HepG2 (cell line): Measurements from ENCODE around the gene PLEKHH1. TPM values are rescaled to one million over a fixed set of nuclear protein-coding genes. Genes with fewer than 3 reads are reported as not detected.
A peak's percentile ranks its signal among the peaks of the same experiment; 100 is the strongest.

Experiments
- ATM ChIP-seq: fragments of 450-650 bp; IDR thresholded peaks from 2 replicates; pipeline ENCODE4 v1.7.1; 2017; ENCODE audit warnings: mild to moderate bottlenecking, borderline replicate concordance
- ATRX ChIP-seq: sonication (generic); formaldehyde crosslinking; IDR thresholded peaks from 2 replicates; pipeline ENCODE4 v1.4.0; 2020; ENCODE audit warnings: missing genetic modification reagents, borderline replicate concordance
- CBX5 ChIP-seq: sonication (generic); formaldehyde crosslinking; IDR thresholded peaks from 2 replicates; pipeline ENCODE4 v1.4.0; 2020; ENCODE audit warnings: missing genetic modification reagents, borderline replicate concordance
- DNMT3B ChIP-seq: conservative IDR thresholded peaks from 2 replicates; pipeline ENCODE4 v1.6.1; 2016; ENCODE audit warnings: missing biosample characterization, control low read depth
- ETV5 ChIP-seq: IDR thresholded peaks from 2 replicates; pipeline ENCODE4 v1.6.1; 2018; ENCODE audit warnings: missing biosample characterization, missing genetic modification reagents, inconsistent platforms, borderline replicate concordance
- FOSL2 ChIP-seq: sonication (generic); formaldehyde crosslinking; IDR thresholded peaks from 2 replicates; pipeline ENCODE4 v1.4.0; 2020; ENCODE audit warnings: missing genetic modification reagents
- HDAC6 ChIP-seq: fragments of 200-600 bp; sonication (generic); IDR thresholded peaks from 2 replicates; pipeline ENCODE4 v1.7.0; 2017; ENCODE audit warnings: mild to moderate bottlenecking, antibody characterized with exemption, low read length, low read depth
- KDM3A ChIP-seq: IDR thresholded peaks from 2 replicates; pipeline ENCODE4 v1.6.1; 2018; ENCODE audit warnings: low read depth, missing compliant biosample characterization
- NRL ChIP-seq: sonication (generic); formaldehyde crosslinking; IDR thresholded peaks from 2 replicates; pipeline ENCODE4 v1.5.0; 2020; ENCODE audit warnings: missing genetic modification reagents, mild to moderate bottlenecking, moderate library complexity, borderline replicate concordance
- POGZ ChIP-seq: sonication (generic); formaldehyde crosslinking; IDR thresholded peaks from 2 replicates; pipeline ENCODE4 v1.4.0; 2020; ENCODE audit warnings: mild to moderate bottlenecking, missing genetic modification reagents
- RELA ChIP-seq: sonication (generic); formaldehyde crosslinking; IDR thresholded peaks from 2 replicates; pipeline ENCODE4 v1.4.0; 2020; ENCODE audit warnings: missing genetic modification reagents
- SIX4 ChIP-seq: sonication (generic); formaldehyde crosslinking; IDR thresholded peaks from 2 replicates; pipeline ENCODE4 v1.4.0; 2020; ENCODE audit warnings: missing genetic modification reagents
- SOX6 ChIP-seq, 2 experiments: fragments of 450-650 bp in 1 of 2; sonication (generic) in 1 of 2; formaldehyde crosslinking in 1 of 2; IDR thresholded peaks; 2 replicates each; pipeline versions ENCODE4 v1.4.0 to v1.6.1; 2017 to 2020; ENCODE audit warnings: antibody characterized with exemption in 1 of 2, mild to moderate bottlenecking in 1 of 2, missing genetic modification reagents in 1 of 2
- SRSF1 ChIP-seq: fragments of 200-400 bp; formaldehyde crosslinking; optimal IDR thresholded peaks from 2 replicates; pipeline ENCODE3; 2017; ENCODE audit warnings: mild to moderate bottlenecking, low read depth, low read length, moderate library complexity
- TRIM24 ChIP-seq: sonication (generic); formaldehyde crosslinking; IDR thresholded peaks from 2 replicates; pipeline ENCODE4 v1.8.0; 2022; ENCODE audit warnings: mild to moderate bottlenecking, missing genetic modification reagents
- ZNF101 ChIP-seq: sonication (generic); formaldehyde crosslinking; IDR thresholded peaks from 2 replicates; pipeline ENCODE4 v1.4.0; 2020; ENCODE audit warnings: mild to moderate bottlenecking, low read depth, missing genetic modification reagents, borderline replicate concordance
- ZNF136 ChIP-seq: sonication (generic); formaldehyde crosslinking; IDR thresholded peaks from 2 replicates; pipeline ENCODE4 v1.8.1; 2022; ENCODE audit warnings: low read depth, mild to moderate bottlenecking, moderate library complexity, missing genetic modification reagents
- ZNF20 ChIP-seq: sonication (generic); formaldehyde crosslinking; IDR thresholded peaks from 2 replicates; pipeline ENCODE4 v1.4.0; 2020; ENCODE audit warnings: mild to moderate bottlenecking, moderate library complexity, missing genetic modification reagents
- ZNF282 ChIP-seq: fragments of 450-650 bp; IDR thresholded peaks from 2 replicates; pipeline ENCODE4 v1.6.1; 2018; ENCODE audit not compliant: partially characterized antibody
- polyA plus RNA-seq, 8 experiments: library from polyadenylated mRNA; depleted of rRNA in 3 of 8; stranded (reverse) in 7 of 8; unstranded in 1 of 8; fragments of >200 nt; fragmentation: Illumina TruSeq in 4 of 8; extraction: Trizol in 4 of 8; gene quantifications; 2 replicates each; pipeline versions ENCODE4 v1.2.1 to v1.2.3, GENCODE V29; 2011 to 2016; ENCODE audit warnings: low read depth in 4 of 8, missing spikeins in 1 of 8, mixed read lengths in 1 of 8; ENCODE audit not compliant: insufficient read depth in 1 of 8
- total RNA-seq, 5 experiments: library from RNA; depleted of rRNA; stranded (reverse); fragments of >200 nt; fragmentation: Illumina TruSeq; extraction: Trizol; gene quantifications; 2 replicates each; pipeline ENCODE4 v1.2.3, GENCODE V29; 2016; ENCODE audit warnings: low read depth in 1 of 5
- TF ChIP-seq, protein P1 (sequence below): sonication (generic); formaldehyde crosslinking; IDR thresholded peaks from 2 replicates; pipeline ENCODE4 v1.4.0; 2020; ENCODE audit warnings: missing genetic modification reagents
- TF ChIP-seq, protein P2 (sequence below): IDR thresholded peaks from 2 replicates; pipeline ENCODE4 v1.6.1; 2016; ENCODE audit warnings: low read depth
- TF ChIP-seq, protein P3 (sequence below): sonication (generic); formaldehyde crosslinking; IDR thresholded peaks from 2 replicates; pipeline ENCODE4 v1.4.0; 2020; ENCODE audit warnings: missing genetic modification reagents, mild to moderate bottlenecking, borderline replicate concordance
- TF ChIP-seq, protein P4 (sequence below): sonication (generic); formaldehyde crosslinking; IDR thresholded peaks from 2 replicates; pipeline ENCODE4 v1.8.0; 2022; ENCODE audit warnings: low read depth, missing genetic modification reagents
- TF ChIP-seq, protein P5 (sequence below): sonication (generic); formaldehyde crosslinking; IDR thresholded peaks from 2 replicates; pipeline ENCODE4 v1.4.0; 2020; ENCODE audit warnings: low read depth, mild to moderate bottlenecking, missing genetic modification reagents

The PLEKHH1 gene
- total and polyA plus RNA-seq, 2 of the 13 experiments (the other 11 are each of a cell fraction or from before 2014, with no cell fraction given) = 8.6 to 15.8 TPM

DNA sequence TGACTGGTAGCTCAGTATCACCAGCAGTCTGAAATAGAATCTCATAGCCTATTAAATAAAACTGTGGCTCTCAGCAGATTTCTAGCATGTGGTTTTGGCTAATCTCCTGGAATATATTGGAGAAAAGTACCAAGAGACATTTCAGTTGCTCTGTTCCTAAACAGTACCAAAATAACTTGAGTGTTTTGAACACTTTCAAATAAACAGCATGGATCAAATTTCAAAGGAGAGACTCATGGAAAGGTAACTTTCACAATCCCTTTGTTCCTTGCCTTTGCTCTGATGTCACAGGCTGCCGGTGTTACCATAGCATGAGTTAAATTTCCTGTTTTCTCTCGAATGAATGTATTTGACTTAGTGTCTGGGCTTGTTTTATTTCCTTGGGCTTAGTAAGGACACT is 90.0 kb downstream of the PLEKHH1 start (continued):
- TF ChIP-seq NRL (CRISPR knock-in tag) (no peak), SOX6 (IDR thresholded peaks at IDR 0.05) (no peak), SOX6 (CRISPR knock-in tag; IDR thresholded peaks at IDR 0.05) (peak; percentile 88), POGZ (no peak), ZNF136 (CRISPR knock-in tag) (no peak), SIX4 (CRISPR knock-in tag) (peak; percentile 98), ZNF20 (no peak), HDAC6 (no peak), TRIM24 (CRISPR knock-in tag) (no peak), ATM (no peak), ZNF282 (no peak), SRSF1 (no peak), CBX5 (CRISPR knock-in tag) (no peak), KDM3A (CRISPR knock-in tag) (no peak), ATRX (CRISPR knock-in tag) (no peak), RELA (no peak), FOSL2 (CRISPR knock-in tag) (peak; percentile 44; the same call in 1 of the 2 replicates), ZNF101 (CRISPR knock-in tag) (no peak), DNMT3B (no peak), ETV5 (peak; percentile 53; the same call in 1 of the 2 replicates)
- TF ChIP-seq, protein P1, sequence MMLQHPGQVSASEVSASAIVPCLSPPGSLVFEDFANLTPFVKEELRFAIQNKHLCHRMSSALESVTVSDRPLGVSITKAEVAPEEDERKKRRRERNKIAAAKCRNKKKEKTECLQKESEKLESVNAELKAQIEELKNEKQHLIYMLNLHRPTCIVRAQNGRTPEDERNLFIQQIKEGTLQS = no peak
- TF ChIP-seq, protein P2, sequence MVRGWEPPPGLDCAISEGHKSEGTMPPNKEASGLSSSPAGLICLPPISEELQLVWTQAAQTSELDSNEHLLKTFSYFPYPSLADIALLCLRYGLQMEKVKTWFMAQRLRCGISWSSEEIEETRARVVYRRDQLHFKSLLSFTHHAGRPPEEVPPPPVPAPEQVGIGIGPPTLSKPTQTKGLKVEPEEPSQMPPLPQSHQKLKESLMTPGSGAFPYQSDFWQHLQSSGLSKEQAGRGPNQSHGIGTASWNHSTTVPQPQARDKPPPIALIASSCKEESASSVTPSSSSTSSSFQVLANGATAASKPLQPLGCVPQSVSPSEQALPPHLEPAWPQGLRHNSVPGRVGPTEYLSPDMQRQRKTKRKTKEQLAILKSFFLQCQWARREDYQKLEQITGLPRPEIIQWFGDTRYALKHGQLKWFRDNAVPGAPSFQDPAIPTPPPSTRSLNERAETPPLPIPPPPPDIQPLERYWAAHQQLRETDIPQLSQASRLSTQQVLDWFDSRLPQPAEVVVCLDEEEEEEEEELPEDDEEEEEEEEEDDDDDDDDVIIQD (CRISPR knock-in tag) = no peak
- TF ChIP-seq, protein P3, sequence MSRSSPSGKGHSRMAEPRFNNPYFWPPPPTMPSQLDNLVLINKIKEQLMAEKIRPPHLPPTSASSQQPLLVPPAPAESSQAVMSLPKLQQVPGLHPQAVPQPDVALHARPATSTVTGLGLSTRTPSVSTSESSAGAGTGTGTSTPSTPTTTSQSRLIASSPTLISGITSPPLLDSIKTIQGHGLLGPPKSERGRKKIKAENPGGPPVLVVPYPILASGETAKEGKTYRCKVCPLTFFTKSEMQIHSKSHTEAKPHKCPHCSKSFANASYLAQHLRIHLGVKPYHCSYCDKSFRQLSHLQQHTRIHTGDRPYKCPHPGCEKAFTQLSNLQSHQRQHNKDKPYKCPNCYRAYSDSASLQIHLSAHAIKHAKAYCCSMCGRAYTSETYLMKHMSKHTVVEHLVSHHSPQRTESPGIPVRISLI (CRISPR knock-in tag) = peak; percentile 19; the same call in 1 of the 2 replicates
- TF ChIP-seq, protein P4, sequence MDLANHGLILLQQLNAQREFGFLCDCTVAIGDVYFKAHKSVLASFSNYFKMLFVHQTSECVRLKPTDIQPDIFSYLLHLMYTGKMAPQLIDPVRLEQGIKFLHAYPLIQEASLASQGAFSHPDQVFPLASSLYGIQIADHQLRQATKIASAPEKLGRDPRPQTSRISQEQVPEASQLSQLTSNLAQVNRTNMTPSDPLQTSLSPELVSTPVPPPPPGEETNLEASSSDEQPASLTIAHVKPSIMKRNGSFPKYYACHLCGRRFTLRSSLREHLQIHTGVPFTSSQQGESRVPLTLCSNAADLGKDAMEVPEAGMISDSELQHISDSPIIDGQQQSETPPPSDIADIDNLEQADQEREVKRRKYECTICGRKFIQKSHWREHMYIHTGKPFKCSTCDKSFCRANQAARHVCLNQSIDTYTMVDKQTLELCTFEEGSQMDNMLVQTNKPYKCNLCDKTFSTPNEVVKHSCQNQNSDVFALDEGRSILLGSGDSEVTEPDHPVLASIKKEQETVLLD (CRISPR knock-in tag) = no peak
- TF ChIP-seq, protein P5, sequence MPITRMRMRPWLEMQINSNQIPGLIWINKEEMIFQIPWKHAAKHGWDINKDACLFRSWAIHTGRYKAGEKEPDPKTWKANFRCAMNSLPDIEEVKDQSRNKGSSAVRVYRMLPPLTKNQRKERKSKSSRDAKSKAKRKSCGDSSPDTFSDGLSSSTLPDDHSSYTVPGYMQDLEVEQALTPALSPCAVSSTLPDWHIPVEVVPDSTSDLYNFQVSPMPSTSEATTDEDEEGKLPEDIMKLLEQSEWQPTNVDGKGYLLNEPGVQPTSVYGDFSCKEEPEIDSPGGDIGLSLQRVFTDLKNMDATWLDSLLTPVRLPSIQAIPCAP = no peak
